GM19463 (cell line): ENCODE data around the gene XPOT.

ENCODE experiments used
- ATAC-seq: cut with Tn5 transposase; IDR thresholded peaks from one replicate; pipeline ENCODE4 v1.9.1; 2021; ENCODE audit warnings: mild to moderate bottlenecking, moderate library complexity; ENCODE audit not compliant: unreplicated experiment

The XPOT gene

GRCh38 chr12:64461634-64462414 lies 57.6 kb downstream of the XPOT start:
- ATAC-seq, result no peak

- ATAC-seq, result no peak
Measured at GRCh38 chr12:64466178-64466577, 62.0 kb downstream of the XPOT start.

DNA sequence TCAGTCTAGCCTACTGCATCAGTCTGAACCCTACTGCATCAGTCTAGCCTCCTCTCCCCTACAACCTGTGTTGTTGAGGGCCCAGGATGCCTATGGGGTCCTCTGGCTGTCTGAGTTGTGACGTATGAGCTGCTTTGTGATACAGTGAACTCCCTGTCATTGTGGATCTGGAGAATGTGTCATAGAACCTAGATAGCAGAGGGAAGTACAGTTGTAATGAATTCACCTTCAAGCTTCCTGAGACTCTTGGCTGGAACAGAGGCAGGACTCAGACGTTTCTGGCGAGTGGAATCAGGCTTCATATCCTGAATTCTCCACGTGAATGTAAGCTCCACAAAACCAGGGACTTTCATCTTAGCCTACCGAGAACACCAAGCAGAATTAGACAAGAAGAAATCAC lies 64.8 kb downstream of the XPOT start:
- ATAC-seq, result no peak

- ATAC-seq, result no peak
Measured at GRCh38 chr12:64469455-64470142, 65.4 kb downstream of the XPOT start.

DNA sequence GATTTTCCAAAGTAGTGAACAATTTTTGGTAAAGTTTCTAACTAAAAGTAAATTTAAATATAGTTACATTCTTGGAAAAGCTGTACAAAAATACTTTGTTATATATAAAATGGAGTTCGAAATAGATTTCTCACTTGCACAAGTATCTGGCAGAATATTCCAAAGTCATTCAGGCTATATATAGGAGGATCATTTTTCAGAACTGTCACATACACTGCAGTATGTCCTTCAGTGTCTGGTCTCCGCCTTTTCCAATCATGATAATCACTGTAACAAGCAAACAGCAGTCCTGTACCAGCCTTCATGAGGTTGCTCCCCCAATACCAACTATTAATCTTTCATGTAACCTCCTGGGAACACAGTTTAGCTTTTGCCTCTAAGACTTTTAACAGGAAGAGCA lies 66.3 kb downstream of the XPOT start:
- ATAC-seq, result no peak

DNA sequence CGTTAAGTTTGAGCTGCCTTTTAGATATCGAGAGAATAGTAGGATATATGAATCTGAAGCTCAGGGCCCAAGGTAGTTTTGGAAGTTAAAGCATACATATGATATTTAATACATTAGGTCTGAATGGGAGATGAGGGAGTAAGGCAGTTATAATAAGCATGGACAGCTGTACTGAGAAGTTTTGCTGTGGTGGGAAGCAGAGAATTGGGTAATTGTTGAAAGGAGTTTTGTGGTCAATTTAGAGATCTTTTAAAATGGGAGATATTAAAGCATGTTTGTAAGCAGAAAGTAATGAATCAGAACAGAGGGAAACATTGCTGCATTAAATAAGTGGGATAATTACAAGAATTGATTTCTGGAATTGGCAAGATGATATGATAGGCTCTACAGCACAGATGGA lies 69.0 kb downstream of the XPOT start:
- no peak for ATAC-seq

- no peak for ATAC-seq
Measured at GRCh38 chr12:64475518-64475917, 71.3 kb downstream of the XPOT start.

- no peak for ATAC-seq
Measured at GRCh38 chr12:64476844-64477243, 72.7 kb downstream of the XPOT start.

DNA sequence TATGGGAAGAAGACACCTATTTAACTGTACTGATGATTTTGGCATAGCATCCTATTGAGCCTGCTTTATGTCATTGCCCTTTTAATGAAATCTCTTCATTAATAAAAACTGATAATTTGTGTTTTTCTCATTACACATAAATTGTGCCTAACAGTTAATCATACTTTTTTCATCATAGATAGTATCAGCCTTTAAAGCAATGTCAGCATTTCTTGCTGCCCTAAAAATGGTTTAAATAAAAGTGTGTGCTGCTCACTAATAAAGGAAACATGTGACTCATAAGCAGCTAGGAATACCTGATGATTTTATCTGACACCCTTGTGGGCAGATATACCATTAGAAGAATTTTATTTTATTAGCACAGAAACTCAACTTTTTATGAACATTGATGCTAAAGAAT lies 74.5 kb downstream of the XPOT start:
- no peak for ATAC-seq

DNA sequence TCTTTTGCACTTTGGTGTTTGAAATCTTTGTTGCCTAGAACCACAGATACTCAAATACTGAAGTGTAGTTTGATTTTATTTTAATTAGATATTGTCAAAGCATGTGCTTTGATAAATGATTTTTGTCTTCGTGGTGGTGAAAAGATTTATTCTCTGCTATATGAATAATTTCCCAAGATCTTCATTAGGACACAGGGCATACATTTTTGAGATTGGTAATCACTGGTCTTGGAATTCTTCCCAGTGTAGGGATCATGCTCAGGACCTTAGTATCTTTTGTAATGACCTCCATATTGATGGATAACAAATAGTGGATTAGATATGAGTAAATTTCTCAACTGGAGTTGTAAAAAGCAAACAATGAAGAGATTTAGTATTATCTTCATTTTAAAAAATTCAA lies 76.0 kb downstream of the XPOT start:
- no peak for ATAC-seq

GRCh38 chr12:64486657-64487056 lies 82.5 kb downstream of the XPOT start:
- no peak for ATAC-seq

DNA sequence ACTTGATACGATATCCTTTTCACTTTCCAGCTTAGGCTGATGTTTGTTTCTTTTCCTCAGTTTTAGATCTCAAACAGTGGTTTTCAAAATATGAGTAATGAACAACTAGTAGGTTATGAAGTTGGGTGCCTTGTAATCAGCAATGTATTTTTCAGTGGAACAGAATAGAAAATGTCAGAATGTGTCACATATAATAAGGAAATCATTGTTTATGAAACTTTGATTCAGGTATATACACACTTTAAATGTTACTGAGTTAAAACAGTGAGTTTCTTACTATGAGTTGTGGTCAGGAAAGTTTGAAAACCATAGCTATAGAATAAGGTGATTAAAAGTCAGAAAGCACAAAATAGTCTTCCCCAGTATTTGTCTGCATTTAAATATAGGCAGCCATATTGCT lies 87.5 kb downstream of the XPOT start:
- ATAC-seq, result no peak

GRCh38 chr12:64493513-64493912 lies 89.3 kb downstream of the XPOT start:
- ATAC-seq, result no peak

- no peak for ATAC-seq
Measured at GRCh38 chr12:64494998-64495729, 91.0 kb downstream of the XPOT start.

DNA sequence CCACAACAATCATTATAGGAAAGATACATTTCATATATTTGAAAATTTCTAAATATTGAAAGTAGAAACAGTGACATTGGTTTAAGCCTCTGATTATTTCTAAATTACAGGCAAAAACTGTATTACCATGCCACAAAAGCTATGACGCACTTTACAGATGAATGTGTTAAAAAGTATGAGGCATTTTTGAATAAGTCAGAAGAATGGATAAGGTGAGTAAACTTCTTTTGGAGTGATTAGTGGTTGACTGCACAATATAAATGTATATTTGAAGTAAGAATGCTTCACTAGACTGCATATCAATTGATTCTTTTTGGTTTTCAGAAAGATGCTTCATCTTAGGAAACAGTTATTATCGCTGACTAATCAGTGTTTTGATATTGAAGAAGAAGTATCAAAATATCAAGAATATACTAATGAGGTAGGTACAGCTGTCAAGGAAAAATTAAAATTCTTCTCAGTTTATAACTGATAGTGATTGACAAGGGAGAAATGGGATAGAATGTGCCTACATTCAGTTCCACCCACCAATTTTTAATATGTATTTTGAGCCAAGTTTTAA lies 92.7 kb downstream of the XPOT start:
- no peak for ATAC-seq

- no peak for ATAC-seq
Measured at GRCh38 chr12:64497484-64497883, 93.3 kb downstream of the XPOT start.

GRCh38 chr12:64497903-64498302 lies 93.7 kb downstream of the XPOT start:
- ATAC-seq, result no peak

DNA sequence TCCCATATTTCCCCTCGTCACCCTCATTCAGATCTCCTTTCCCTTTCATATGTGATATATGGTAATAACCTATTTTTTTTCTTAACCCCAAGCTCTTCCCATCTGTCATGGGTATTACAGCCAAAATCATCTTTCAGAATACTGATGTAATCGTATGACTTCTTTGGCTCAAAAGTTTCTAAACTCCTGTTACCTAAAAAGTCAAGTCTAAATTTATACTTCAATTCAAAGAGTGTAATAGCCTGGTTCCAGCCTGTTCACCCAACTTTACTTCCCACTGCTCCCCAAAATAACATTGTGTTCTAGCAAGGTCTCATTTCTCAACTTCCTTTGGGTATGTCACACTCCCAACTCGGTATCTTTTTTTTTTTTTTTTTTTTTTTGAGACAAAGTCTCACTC lies 96.2 kb downstream of the XPOT start:
- no peak for ATAC-seq
